C1 segment of cervical spinal cord (tissue), 14 donors: Measurements from ENCODE around the gene TBC1D7.
A peak's percentile ranks its signal among the peaks of the same experiment; 100 is the strongest.

Source experiments
- DNase-seq, 14 donors: peaks; one replicate each; lab custom pipeline; 2025; lab: John Stamatoyannopoulos, UW

Gene TBC1D7

GRCh38 chr6:13294499-13295069, 33.8 kb downstream of the TBC1D7 start:
- DNase-seq = no peak

- no peak for DNase-seq
Observed at GRCh38 chr6:13292774-13293173, 35.6 kb downstream of the TBC1D7 start.

- no peak for DNase-seq
Observed at GRCh38 chr6:13290335-13290734, 38.0 kb downstream of the TBC1D7 start.

- DNase-seq = no peak
Observed at GRCh38 chr6:13289789-13290318, 38.5 kb downstream of the TBC1D7 start.

- no peak for DNase-seq
Observed at GRCh38 chr6:13288969-13289391, 39.4 kb downstream of the TBC1D7 start.

- DNase-seq = no peak
Observed at GRCh38 chr6:13288481-13288880, 39.9 kb downstream of the TBC1D7 start.

- DNase-seq = no peak
Observed at GRCh38 chr6:13287104-13287503, 41.2 kb downstream of the TBC1D7 start.

- peak in 2 of 14 donors; percentile 21 to 24 for DNase-seq
Observed at GRCh38 chr6:13286181-13286580, 42.2 kb downstream of the TBC1D7 start.

GRCh38 chr6:13285705-13286104, 42.6 kb downstream of the TBC1D7 start:
- no peak for DNase-seq

- no peak for DNase-seq
Observed at GRCh38 chr6:13284646-13285045, 43.7 kb downstream of the TBC1D7 start.

- DNase-seq = no peak
Observed at GRCh38 chr6:13283331-13283730, 45.0 kb downstream of the TBC1D7 start.

- DNase-seq = no peak
Observed at GRCh38 chr6:13282393-13283069, 45.8 kb downstream of the TBC1D7 start.

- DNase-seq = peak in 1 of 14 donors; percentile 12
Observed at GRCh38 chr6:13281686-13282085, 46.7 kb downstream of the TBC1D7 start.

GRCh38 chr6:13280254-13280653, 48.1 kb downstream of the TBC1D7 start:
- DNase-seq = no peak

GRCh38 chr6:13278991-13279390, 49.3 kb downstream of the TBC1D7 start:
- DNase-seq = no peak

- no peak for DNase-seq
Observed at GRCh38 chr6:13278164-13278563, 50.2 kb downstream of the TBC1D7 start.

GRCh38 chr6:13277231-13277630, 51.1 kb downstream of the TBC1D7 start:
- no peak for DNase-seq

GRCh38 chr6:13275435-13275989, 52.8 kb downstream of the TBC1D7 start:
- no peak for DNase-seq

- DNase-seq = no peak
Observed at GRCh38 chr6:13274707-13275434, 53.5 kb downstream of the TBC1D7 start.

- peak in 7 of 14 donors; percentile 6 to 28 (median 18) for DNase-seq
Observed at GRCh38 chr6:13273931-13274706, 54.2 kb downstream of the TBC1D7 start.

GRCh38 chr6:13273202-13273930, 55.0 kb downstream of the TBC1D7 start:
- peak in 5 of 14 donors; percentile 7 to 19 (median 11) for DNase-seq
